Erythroblast (primary cell): Measurements from ENCODE around the gene GSTT2B.
"Not testable (repeated sequence)": the region's sequence is repeated elsewhere in the genome, so short reads cannot be mapped to it uniquely, and the experiment has no call there.

Source experiments
- GATA1 ChIP-seq: IDR thresholded peaks from 2 replicates; pipeline ENCODE4 v1.6.1; 2011; ENCODE audit warnings: low read depth, mild to moderate bottlenecking, control low read depth, low read length, moderate library complexity
- POLR2A ChIP-seq: IDR thresholded peaks from 2 replicates; pipeline ENCODE4 v1.6.1; 2011; ENCODE audit warnings: mild to moderate bottlenecking, low read length

GRCh38 chr22:23953485-23953884 is 7.5 kb downstream of the GSTT2B start:
- TF ChIP-seq POLR2A, GATA1: not testable (repeated sequence)
